NT2/D1 (cell line): ENCODE data around the gene HSD17B8.
"Not testable (repeated sequence)": the region's sequence is repeated elsewhere in the genome, so short reads cannot be mapped to it uniquely, and the experiment has no call there.

Experiments used
- DNase-seq: peaks from one replicate; pipeline ENCODE4 v3.0.0-alpha.2; 2011; ENCODE audit warnings: low read depth, low spot score
- H3K27me3 ChIP-seq: 2 replicates; pipeline ENCODE4 v1.6.0; 2011; ENCODE audit warnings: mild to moderate bottlenecking; ENCODE audit not compliant: insufficient read length, insufficient read depth
- H3K36me3 ChIP-seq: 2 replicates; pipeline ENCODE4 v1.6.1; 2011; ENCODE audit warnings: mild to moderate bottlenecking, low read length, mixed read lengths; ENCODE audit not compliant: insufficient read depth, insufficient read length
- H3K4me1 ChIP-seq: 2 replicates; pipeline ENCODE4 v1.5.1; 2011; ENCODE audit not compliant: insufficient read depth, insufficient read length
- H3K4me3 ChIP-seq: 2 replicates; pipeline ENCODE4 v1.5.1; 2011; ENCODE audit warnings: low read depth; ENCODE audit not compliant: insufficient read length
- H3K9ac ChIP-seq: 2 replicates; pipeline ENCODE4 v1.6.0; 2011; ENCODE audit warnings: low read depth; ENCODE audit not compliant: insufficient read length
- H3K9me3 ChIP-seq: 2 replicates; pipeline ENCODE4 v1.5.1; 2011; ENCODE audit warnings: mild to moderate bottlenecking, low read length; ENCODE audit not compliant: insufficient read depth
- SUZ12 ChIP-seq: IDR thresholded peaks from 2 replicates; pipeline ENCODE4 v1.6.1; 2011; ENCODE audit not compliant: insufficient read length, insufficient read depth; ENCODE audit errors: extremely low read depth
- YY1 ChIP-seq: IDR thresholded peaks from 2 replicates; pipeline ENCODE4 v1.6.1; 2011; ENCODE audit not compliant: insufficient read length, insufficient read depth
- ZNF274 ChIP-seq: IDR thresholded peaks from 2 replicates; pipeline ENCODE4 v1.6.1; 2011; ENCODE audit warnings: mild to moderate bottlenecking, low read depth, low read length

Gene HSD17B8

DNA sequence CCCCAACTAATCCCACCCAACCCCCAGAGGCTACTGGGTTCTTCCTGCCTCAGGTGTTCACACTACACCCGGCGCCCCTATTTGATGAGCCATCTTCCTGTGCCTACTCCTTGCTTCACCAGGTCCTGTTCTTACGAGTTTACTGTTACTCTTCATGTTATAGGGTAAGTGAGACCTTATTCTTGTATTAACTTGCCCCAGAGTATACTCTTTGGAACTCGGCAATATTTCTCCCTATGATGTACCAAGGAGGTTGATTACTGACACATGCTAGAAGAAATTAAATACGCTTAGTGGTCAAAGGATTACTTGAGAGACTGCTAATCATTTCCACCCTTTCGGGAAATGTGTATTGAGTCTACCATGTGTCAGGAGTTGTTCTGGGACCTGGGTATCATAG, 12.8 kb downstream of the HSD17B8 start:
- Histone ChIP-seq H3K9me3 (no peaks in the 10 kb centered on the region), H3K9ac (no peak overlapping the region), H3K4me3 (no peak overlapping the region), H3K27me3 (peaks cover 99% of the 10 kb centered on the region), H3K36me3 (peaks cover under 1% of the 10 kb centered on the region), H3K4me1 (peaks cover 5% of the 10 kb centered on the region)
- DNase-seq, result no peak
- TF ChIP-seq SUZ12 (no peak), YY1 (no peak), ZNF274 (no peak)

DNA sequence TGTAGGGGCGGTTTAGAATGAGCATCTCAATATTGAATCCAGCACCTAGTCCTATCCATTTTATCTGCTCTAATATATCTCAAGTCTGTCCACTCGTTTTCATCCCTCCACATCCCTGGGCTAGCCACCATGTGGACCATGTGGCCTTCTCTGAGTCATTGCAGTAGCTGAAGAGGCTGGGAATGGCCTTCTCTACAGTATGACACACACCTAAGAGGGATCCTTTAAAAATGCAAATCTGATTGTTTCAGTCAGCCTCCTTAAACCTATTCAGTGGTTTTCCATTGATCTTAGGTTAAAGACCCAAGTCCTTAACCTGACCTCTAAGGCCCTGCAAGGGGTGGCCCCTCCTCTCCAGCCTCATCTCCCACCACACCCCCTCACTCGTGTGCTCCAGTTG, 13.2 kb downstream of the HSD17B8 start:
- Histone ChIP-seq H3K4me1 (peaks cover 5% of the 10 kb centered on the region), H3K9ac (no peak overlapping the region), H3K9me3 (no peaks in the 10 kb centered on the region), H3K4me3 (no peak overlapping the region), H3K27me3 (peaks cover 99% of the 10 kb centered on the region), H3K36me3 (no peaks in the 10 kb centered on the region)
- no peak for DNase-seq
- TF ChIP-seq YY1 (no peak), SUZ12 (no peak), ZNF274 (no peak)

DNA sequence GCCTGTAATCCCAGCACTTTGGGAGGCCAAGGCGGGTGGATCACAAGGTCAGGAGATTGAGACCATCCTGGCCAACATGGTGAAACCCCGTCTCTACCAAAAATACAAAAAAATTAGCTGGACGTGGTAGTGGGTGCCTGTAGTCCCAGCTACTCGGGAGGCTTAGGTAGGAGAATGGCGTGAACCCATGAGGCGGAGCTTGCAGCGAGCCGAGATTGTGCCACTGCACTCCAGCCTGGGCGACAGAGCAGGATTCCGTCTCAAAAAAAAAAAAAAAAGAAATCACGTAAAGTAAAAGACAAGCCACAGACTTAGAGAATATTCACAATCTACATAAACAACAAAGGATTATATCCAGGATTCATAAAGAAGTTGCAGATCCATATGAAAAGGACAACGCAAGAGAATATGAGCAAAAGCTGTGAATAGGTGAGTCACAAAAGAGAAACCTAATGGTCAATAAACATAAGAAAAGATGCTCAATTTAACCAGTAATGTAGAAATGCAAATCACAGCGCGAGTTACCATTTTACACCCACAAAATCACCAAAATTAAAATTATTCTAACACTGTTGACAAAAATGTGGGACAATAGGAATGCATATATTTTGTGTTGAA, 22.2 kb downstream of the HSD17B8 start:
- not testable (repeated sequence) for H3K4me1 ChIP-seq, H3K4me3 ChIP-seq, H3K36me3 ChIP-seq, DNase-seq, H3K9ac ChIP-seq, H3K9me3 ChIP-seq
- H3K27me3 ChIP-seq, result peaks cover 16% of the 10 kb centered on the region

DNA sequence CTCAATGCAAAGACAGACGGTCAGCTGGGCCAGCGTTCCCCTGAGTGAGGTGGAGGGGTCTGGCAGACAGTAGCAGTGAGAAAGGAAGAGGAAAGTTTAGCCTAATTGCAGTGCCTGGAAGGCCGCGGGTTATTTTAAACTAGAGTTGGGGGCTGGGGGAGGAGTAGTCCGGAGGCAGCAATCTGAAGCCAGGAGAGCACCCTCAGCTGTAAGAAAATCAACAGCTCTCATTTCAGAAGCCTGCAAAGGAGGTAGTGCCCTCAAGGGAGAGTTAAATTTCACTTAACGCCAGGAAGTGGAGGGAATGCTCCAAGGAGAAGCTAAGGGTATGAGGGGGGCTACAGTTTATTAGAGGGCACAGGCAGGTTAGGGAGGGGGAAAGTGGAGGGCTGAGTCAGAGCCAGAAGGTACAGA, 30.8 kb downstream of the HSD17B8 start:
- Histone ChIP-seq H3K27me3 (peaks cover 3% of the 10 kb centered on the region), H3K36me3 (no peaks in the 10 kb centered on the region), H3K4me1 (peaks cover 3% of the 10 kb centered on the region), H3K9ac (no peak overlapping the region), H3K9me3 (no peaks in the 10 kb centered on the region), H3K4me3 (no peak overlapping the region)
- no peak for TF ChIP-seq SUZ12
- TF ChIP-seq ZNF274, result no peak
- TF ChIP-seq YY1, result no peak
- DNase-seq, result no peak

DNA sequence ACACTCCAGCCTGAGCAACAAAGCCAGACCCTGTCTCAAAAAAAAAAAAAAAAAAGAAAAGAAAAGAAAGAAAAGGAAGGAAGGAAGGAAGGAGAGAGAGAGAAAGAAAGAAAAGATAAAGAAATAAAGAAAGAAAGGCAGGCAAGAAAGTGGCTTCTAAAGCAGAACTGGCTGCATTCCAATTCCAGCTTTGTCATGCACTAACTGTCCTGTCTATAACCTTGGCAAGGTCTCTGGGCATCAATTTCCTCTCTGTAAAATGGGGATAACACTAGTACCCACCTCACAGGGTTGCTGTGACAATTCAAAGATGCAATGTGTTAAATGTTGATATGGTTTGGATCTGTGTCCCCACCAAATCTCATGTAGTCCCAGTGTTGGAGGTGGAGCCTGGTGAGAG, 31.9 kb downstream of the HSD17B8 start:
- DNase-seq, result no peak
- no peak overlapping the region for H3K4me3 ChIP-seq
- peaks cover 3% of the 10 kb centered on the region for H3K4me1 ChIP-seq
- no peak for TF ChIP-seq SUZ12
- no peak for TF ChIP-seq ZNF274
- no peak overlapping the region for H3K9ac ChIP-seq
- no peaks in the 10 kb centered on the region for H3K9me3 ChIP-seq
- H3K36me3 ChIP-seq, result no peaks in the 10 kb centered on the region
- peaks cover 1% of the 10 kb centered on the region for H3K27me3 ChIP-seq

DNA sequence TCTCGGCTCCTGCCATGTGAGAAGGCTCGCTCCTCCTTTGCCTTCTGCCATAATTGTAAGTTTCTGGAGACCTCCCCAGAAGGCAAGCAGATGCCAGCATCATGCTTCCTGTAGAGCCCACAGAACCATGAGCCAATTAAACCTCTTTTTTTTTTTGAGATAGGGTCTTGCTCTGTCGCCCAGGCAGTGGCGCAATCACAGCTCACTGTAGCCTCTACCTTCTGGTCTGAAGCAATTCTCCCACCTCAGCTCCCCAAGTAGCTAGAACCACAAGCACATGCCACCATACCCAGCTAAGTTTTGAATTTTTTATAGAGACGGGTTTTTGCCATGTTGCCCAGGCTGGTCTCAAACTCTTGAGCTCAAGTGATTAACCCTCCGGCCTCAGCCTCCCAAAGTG, 32.4 kb downstream of the HSD17B8 start:
- H3K4me3 ChIP-seq, result no peak overlapping the region
- H3K27me3 ChIP-seq, result peaks cover 2% of the 10 kb centered on the region
- H3K36me3 ChIP-seq, result no peaks in the 10 kb centered on the region
- DNase-seq, result no peak
- peaks cover 3% of the 10 kb centered on the region for H3K4me1 ChIP-seq
- TF ChIP-seq YY1 (no peak), ZNF274 (no peak), SUZ12 (no peak)
- no peaks in the 10 kb centered on the region for H3K9me3 ChIP-seq
- H3K9ac ChIP-seq, result no peak overlapping the region

DNA sequence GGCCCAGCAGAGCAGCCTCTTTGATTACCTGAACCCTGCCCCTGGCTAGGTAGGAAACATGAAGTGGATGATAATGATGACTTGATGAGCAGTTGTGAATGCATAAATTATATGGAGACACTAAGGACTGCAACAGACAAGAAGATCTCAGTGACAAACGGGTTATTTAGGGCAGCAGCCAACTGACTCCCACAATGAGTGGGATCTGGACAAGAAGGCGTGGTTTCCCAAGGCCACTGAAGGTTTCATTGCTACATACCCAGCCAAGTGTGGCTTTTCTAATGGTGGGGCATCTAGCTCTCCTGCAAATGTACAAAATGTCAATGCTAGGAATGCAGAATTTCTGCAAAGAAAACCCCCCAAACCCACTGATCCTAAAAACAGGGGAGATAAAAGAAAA, 33.3 kb downstream of the HSD17B8 start:
- H3K36me3 ChIP-seq, result no peaks in the 10 kb centered on the region
- TF ChIP-seq SUZ12, result no peak
- no peak for TF ChIP-seq YY1
- no peak for TF ChIP-seq ZNF274
- peaks cover 4% of the 10 kb centered on the region for H3K27me3 ChIP-seq
- no peak overlapping the region for H3K9ac ChIP-seq
- no peak overlapping the region for H3K4me3 ChIP-seq
- peaks cover 3% of the 10 kb centered on the region for H3K4me1 ChIP-seq
- H3K9me3 ChIP-seq, result no peaks in the 10 kb centered on the region
- DNase-seq, result no peak

DNA sequence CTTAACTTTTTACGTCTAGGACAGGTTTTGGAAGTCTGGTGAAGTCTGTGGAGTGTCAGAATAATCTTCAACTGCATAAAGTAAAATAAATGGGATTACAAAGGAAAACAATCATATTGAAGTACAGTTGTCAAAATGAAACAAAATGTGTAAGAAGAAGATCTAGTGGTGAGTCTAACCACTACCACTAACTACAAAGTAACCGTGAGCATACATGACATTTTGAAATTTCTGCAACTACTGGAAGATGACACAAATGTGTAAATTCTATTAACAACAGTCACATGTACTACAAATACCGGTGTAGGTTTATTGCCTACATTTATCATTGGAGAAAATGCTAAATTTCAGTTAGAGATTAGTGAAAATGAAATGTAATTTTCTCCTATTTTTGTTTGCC, 37.5 kb downstream of the HSD17B8 start:
- H3K4me3 ChIP-seq, result no peak overlapping the region
- TF ChIP-seq SUZ12, result no peak
- no peak for TF ChIP-seq ZNF274
- no peak for TF ChIP-seq YY1
- no peaks in the 10 kb centered on the region for H3K9me3 ChIP-seq
- DNase-seq, result no peak
- H3K27me3 ChIP-seq, result peaks cover 14% of the 10 kb centered on the region
- H3K36me3 ChIP-seq, result no peaks in the 10 kb centered on the region
- no peak overlapping the region for H3K9ac ChIP-seq
- H3K4me1 ChIP-seq, result no peaks in the 10 kb centered on the region

DNA sequence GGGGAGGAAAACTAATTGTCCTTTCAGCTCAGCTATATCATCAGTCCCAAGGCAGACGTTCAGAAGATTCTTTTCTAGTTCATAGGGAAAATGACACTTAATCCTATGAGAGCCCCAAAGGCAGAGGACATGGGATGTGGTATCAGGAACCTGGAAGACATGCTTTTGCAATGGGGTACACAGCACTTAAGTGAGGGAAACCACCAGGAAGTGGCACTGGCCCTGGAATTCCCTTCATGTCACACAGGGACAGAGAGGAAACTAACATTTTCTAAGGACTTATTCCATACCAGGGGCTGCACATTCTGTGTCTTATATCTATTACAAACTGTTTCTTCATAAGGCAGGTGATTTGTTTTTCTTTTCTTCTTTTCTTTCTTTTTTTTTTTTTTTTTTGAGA, 39.0 kb downstream of the HSD17B8 start:
- Histone ChIP-seq H3K9me3 (no peaks in the 10 kb centered on the region), H3K4me3 (no peak overlapping the region), H3K36me3 (no peaks in the 10 kb centered on the region), H3K27me3 (peaks cover 21% of the 10 kb centered on the region), H3K9ac (no peak overlapping the region), H3K4me1 (no peaks in the 10 kb centered on the region)
- TF ChIP-seq YY1 (no peak), SUZ12 (no peak), ZNF274 (no peak)
- no peak for DNase-seq
